ENCODE measurements around the gene DGKB. TPM values are rescaled to one million over a fixed set of nuclear protein-coding genes. Genes with fewer than 3 reads are reported as not detected.

The DGKB gene
- total and polyA plus RNA-seq, 2 experiments from 2014 or later: 0.28 to 1.7 TPM

GRCh38 chr7:14389181-14389591 is 513.4 kb downstream of the DGKB start:
- no peak for DNase-seq (ENCODE audit: low spot score)
- no peak overlapping the region for H2AFZ ChIP-seq

GRCh38 chr7:14385074-14385473 is 517.5 kb downstream of the DGKB start:
- Histone ChIP-seq H3K27me3 (no peaks in the 10 kb centered on the region), H4K20me1 (ENCODE audit: insufficient read depth, poor library complexity, severe bottlenecking) (no peaks in the 10 kb centered on the region), H3K9me3 (ENCODE audit: low read depth) (no peaks in the 10 kb centered on the region), H3K4me3 (no peak overlapping the region), H3K36me3 (replicated peaks; ENCODE audit: insufficient read depth, low read depth) (no peaks in the 10 kb centered on the region), H2AFZ (no peak overlapping the region), H3K27ac (no peak overlapping the region), H3K9me2 (replicated peaks; ENCODE audit: insufficient read depth) (no peaks in the 10 kb centered on the region), H3K4me2 (no peak overlapping the region), H3K79me2 (no peaks in the 10 kb centered on the region), H3K4me1 (ENCODE audit: insufficient read depth) (no peaks in the 10 kb centered on the region)
- no peak for DNase-seq (ENCODE audit: low spot score)
- WGBS (ENCODE audit: low lambda C conversion rate, missing lambda C conversion rate): 93% methylated on average over 3 of the region's 3 CpGs
- TF ChIP-seq CTCF (IDR thresholded peaks at IDR 0.05; ENCODE audit: poor library complexity): no peak
- TF ChIP-seq EZH2phosphoT487 (IDR thresholded peaks at IDR 0.05; ENCODE audit: low read depth, severe bottlenecking, unreplicated experiment): no peak
- no peak for TF ChIP-seq EZH2 (IDR thresholded peaks at IDR 0.05; ENCODE audit: borderline replicate concordance)

More at GRCh38 chr7:14389181-14389591, 513.4 kb downstream of the DGKB start:
- no peaks in the 10 kb centered on the region for H3K27me3 ChIP-seq
- H3K9me3 ChIP-seq (ENCODE audit: low read depth): no peaks in the 10 kb centered on the region
- no peaks in the 10 kb centered on the region for H3K36me3 ChIP-seq (replicated peaks; ENCODE audit: insufficient read depth, low read depth)
- no peak for TF ChIP-seq EZH2phosphoT487 (IDR thresholded peaks at IDR 0.05; ENCODE audit: low read depth, severe bottlenecking, unreplicated experiment)
- no peak for TF ChIP-seq CTCF (IDR thresholded peaks at IDR 0.05; ENCODE audit: poor library complexity)
- TF ChIP-seq EZH2 (IDR thresholded peaks at IDR 0.05; ENCODE audit: borderline replicate concordance): no peak
- H3K79me2 ChIP-seq: no peaks in the 10 kb centered on the region
- no peak overlapping the region for H3K27ac ChIP-seq
- H3K4me2 ChIP-seq: no peak overlapping the region
- H4K20me1 ChIP-seq (ENCODE audit: insufficient read depth, poor library complexity, severe bottlenecking): no peaks in the 10 kb centered on the region
- no peak overlapping the region for H3K4me3 ChIP-seq
- 59% methylated on average over 5 of the region's 5 CpGs for WGBS (ENCODE audit: low lambda C conversion rate, missing lambda C conversion rate)
- no peaks in the 10 kb centered on the region for H3K4me1 ChIP-seq (ENCODE audit: insufficient read depth)
- H3K9me2 ChIP-seq (replicated peaks; ENCODE audit: insufficient read depth): no peaks in the 10 kb centered on the region

- DNase-seq (ENCODE audit: low spot score): no peak
- Histone ChIP-seq H3K79me2 (no peaks in the 10 kb centered on the region), H3K4me3 (no peak overlapping the region), H3K4me1 (ENCODE audit: insufficient read depth) (no peaks in the 10 kb centered on the region), H3K9me3 (ENCODE audit: low read depth) (no peaks in the 10 kb centered on the region), H3K27me3 (no peaks in the 10 kb centered on the region), H3K9me2 (replicated peaks; ENCODE audit: insufficient read depth) (no peaks in the 10 kb centered on the region), H3K4me2 (no peak overlapping the region), H3K27ac (no peak overlapping the region), H3K36me3 (replicated peaks; ENCODE audit: insufficient read depth, low read depth) (no peaks in the 10 kb centered on the region), H4K20me1 (ENCODE audit: insufficient read depth, poor library complexity, severe bottlenecking) (no peaks in the 10 kb centered on the region), H2AFZ (no peak overlapping the region)
- WGBS (ENCODE audit: low lambda C conversion rate, missing lambda C conversion rate): 93% methylated on average over 3 of the region's 3 CpGs
- TF ChIP-seq CTCF (IDR thresholded peaks at IDR 0.05; ENCODE audit: poor library complexity) (no peak), EZH2 (IDR thresholded peaks at IDR 0.05; ENCODE audit: borderline replicate concordance) (no peak), EZH2phosphoT487 (IDR thresholded peaks at IDR 0.05; ENCODE audit: low read depth, severe bottlenecking, unreplicated experiment) (no peak)
Observed at GRCh38 chr7:14381936-14382335, 520.6 kb downstream of the DGKB start.

- Histone ChIP-seq H3K9me3 (ENCODE audit: low read depth) (no peaks in the 10 kb centered on the region), H3K9me2 (replicated peaks; ENCODE audit: insufficient read depth) (no peaks in the 10 kb centered on the region), H3K4me1 (ENCODE audit: insufficient read depth) (no peaks in the 10 kb centered on the region), H4K20me1 (ENCODE audit: insufficient read depth, poor library complexity, severe bottlenecking) (no peaks in the 10 kb centered on the region), H3K27ac (no peak overlapping the region), H3K4me3 (no peak overlapping the region), H3K27me3 (no peaks in the 10 kb centered on the region), H3K79me2 (no peaks in the 10 kb centered on the region), H3K4me2 (no peak overlapping the region), H2AFZ (no peak overlapping the region), H3K36me3 (replicated peaks; ENCODE audit: insufficient read depth, low read depth) (no peaks in the 10 kb centered on the region)
- 90% methylated on average over 3 of the region's 3 CpGs for WGBS (ENCODE audit: low lambda C conversion rate, missing lambda C conversion rate)
- TF ChIP-seq CTCF (IDR thresholded peaks at IDR 0.05; ENCODE audit: poor library complexity) (no peak), EZH2 (IDR thresholded peaks at IDR 0.05; ENCODE audit: borderline replicate concordance) (no peak), EZH2phosphoT487 (IDR thresholded peaks at IDR 0.05; ENCODE audit: low read depth, severe bottlenecking, unreplicated experiment) (no peak)
- no peak for DNase-seq (ENCODE audit: low spot score)
Observed at GRCh38 chr7:14381306-14381705, 521.2 kb downstream of the DGKB start.
